Fibroblast of lung (primary cell): Measurements from ENCODE around the gene TTC21B.

ENCODE experiments used
- EZH2 ChIP-seq: IDR thresholded peaks from 2 replicates; pipeline ENCODE4 v1.5.1; 2012; ENCODE audit warnings: low read length, control low read depth, mild to moderate bottlenecking; ENCODE audit errors: missing control alignments
- TF ChIP-seq, protein P1 (sequence below), 2 donors: IDR thresholded peaks in 1 of 2; conservative IDR thresholded peaks in 1 of 2; 1 replicate in 1 of 2; 2 replicates in 1 of 2; pipeline ENCODE4 v1.5.1; 2011 to 2012; ENCODE audit warnings: low read length in 2 of 2, control low read depth in 1 of 2, inconsistent platforms in 1 of 2, low read depth in 1 of 2, mild to moderate bottlenecking in 1 of 2

DNA sequence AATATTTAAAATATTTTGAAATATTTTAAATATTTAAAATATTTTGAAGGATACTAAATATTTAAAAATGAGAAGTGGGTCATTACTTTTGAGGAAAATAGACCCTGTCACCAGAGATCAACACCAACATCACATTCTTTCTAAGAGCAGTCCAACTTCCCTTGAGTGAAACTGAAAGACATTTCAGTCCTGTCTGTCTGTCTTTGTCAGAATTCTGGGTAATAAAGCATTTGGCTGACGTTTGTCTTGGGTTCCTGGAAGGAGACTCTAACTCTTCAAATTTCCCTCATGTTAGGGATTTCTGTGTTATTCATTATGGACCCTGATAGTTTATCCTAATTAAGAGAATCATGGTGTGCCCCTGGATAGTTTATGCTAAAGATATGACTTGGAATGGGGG is 32.8 kb downstream of the TTC21B start:
- TF ChIP-seq, protein P1, sequence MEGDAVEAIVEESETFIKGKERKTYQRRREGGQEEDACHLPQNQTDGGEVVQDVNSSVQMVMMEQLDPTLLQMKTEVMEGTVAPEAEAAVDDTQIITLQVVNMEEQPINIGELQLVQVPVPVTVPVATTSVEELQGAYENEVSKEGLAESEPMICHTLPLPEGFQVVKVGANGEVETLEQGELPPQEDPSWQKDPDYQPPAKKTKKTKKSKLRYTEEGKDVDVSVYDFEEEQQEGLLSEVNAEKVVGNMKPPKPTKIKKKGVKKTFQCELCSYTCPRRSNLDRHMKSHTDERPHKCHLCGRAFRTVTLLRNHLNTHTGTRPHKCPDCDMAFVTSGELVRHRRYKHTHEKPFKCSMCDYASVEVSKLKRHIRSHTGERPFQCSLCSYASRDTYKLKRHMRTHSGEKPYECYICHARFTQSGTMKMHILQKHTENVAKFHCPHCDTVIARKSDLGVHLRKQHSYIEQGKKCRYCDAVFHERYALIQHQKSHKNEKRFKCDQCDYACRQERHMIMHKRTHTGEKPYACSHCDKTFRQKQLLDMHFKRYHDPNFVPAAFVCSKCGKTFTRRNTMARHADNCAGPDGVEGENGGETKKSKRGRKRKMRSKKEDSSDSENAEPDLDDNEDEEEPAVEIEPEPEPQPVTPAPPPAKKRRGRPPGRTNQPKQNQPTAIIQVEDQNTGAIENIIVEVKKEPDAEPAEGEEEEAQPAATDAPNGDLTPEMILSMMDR (conservative IDR thresholded peaks at IDR 0.05 in 1 of 2, IDR thresholded peaks at IDR 0.05 in 1 of 2; ENCODE audit: low read depth in 1 of 2, low read length in 2 of 2), result no peak
- no peak for TF ChIP-seq EZH2
